ENCODE measurements around the gene NCEH1. TPM values are rescaled to one million over a fixed set of nuclear protein-coding genes. Genes with fewer than 3 reads are reported as not detected.
"Not testable (repeated sequence)": the region's sequence is repeated elsewhere in the genome, so short reads cannot be mapped to it uniquely, and the experiment has no call there.

The NCEH1 gene
- total and polyA plus RNA-seq, 9 of the 15 experiments (the other 6 are each of a cell fraction or from before 2014, with no cell fraction given), result 1.3 to 5.0 (median 2.8) TPM

GRCh38 chr3:172660421-172660820, 50.4 kb downstream of the NCEH1 start:
- H3K4me2 ChIP-seq (ENCODE audit: insufficient read depth, low read length); H3K4me1 ChIP-seq (replicated peaks in 1 of 2; ENCODE audit: control insufficient read depth in 2 of 2, insufficient read depth in 2 of 2, low read length in 2 of 2); H3K36me3 ChIP-seq (ENCODE audit: control insufficient read depth, insufficient read depth, low read length); H2AFZ ChIP-seq (ENCODE audit: low read depth, low read length); POLR2A ChIA-PET; in situ Hi-C loops (cut with MboI); H3K27ac ChIP-seq (ENCODE audit: extremely low read depth, low read depth, low read length); BruUV-seq (replicated peaks); H3K4me3 ChIP-seq; FAIRE-seq; H3K79me2 ChIP-seq (ENCODE audit: control insufficient read depth, insufficient read depth, low read length); DNase-seq (ENCODE audit: extremely low read depth in 1 of 4, low spot score in 3 of 4); H3K9me1 ChIP-seq (ENCODE audit: control insufficient read depth, insufficient read depth, low read length); H4K20me1 ChIP-seq (replicated peaks; ENCODE audit: control insufficient read depth, insufficient read depth, low read length); intact Hi-C loops (cut with micrococcal nuclease); CTCF ChIA-PET (ENCODE audit: low intra/inter-chr PET ratio); ATAC-seq; H3K9me3 ChIP-seq (replicated peaks; ENCODE audit: control insufficient read depth, insufficient read depth, low read depth, low read length); H3K27me3 ChIP-seq (ENCODE audit: control insufficient read depth in 2 of 2, insufficient read depth in 2 of 2, low read length in 2 of 2); H3K9ac ChIP-seq (ENCODE audit: insufficient read depth in 1 of 2, low read depth in 2 of 2, low read length in 2 of 2): not testable (repeated sequence)
- WGBS (ENCODE audit: insufficient coverage, low coverage, missing lambda C conversion rate), result 100% methylated on average over 1 of the region's 1 CpG

DNA sequence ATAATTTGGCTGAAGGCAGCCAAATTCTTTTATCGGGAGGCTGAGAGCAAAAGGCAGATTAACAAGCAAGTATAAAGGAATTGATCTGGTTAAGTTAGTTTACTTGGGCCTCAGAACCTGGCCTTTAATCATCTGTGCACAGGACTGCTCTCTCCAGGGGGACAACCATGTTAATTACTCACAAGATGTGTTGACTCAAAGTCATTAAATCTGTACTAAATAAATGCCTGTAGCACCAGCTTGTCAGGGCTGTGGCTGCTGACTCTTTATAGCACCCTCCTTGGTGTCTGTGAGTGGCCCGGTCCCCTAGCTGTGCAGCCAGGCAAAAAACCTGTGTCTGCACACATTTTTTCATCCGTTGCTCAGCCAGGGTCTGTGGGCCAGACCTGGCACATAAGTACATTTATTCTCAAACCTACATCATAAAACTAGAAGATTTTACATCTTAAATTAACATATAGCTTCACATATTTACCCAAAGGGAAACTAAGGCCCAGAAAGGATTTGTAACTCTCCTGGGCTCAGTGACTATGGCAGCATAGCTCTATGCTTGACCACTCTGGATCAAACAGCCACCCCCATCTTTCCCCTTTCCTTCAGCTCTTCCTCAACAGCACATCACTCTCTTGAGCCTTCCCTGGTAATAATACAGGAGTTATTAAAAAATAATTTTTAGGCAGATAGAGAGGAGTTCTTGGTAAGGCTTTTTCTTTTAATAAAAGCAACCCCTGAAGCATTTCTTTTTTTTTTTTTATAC, 51.4 kb downstream of the NCEH1 start:
- intact Hi-C loops (cut with micrococcal nuclease) (no loop called here), in situ Hi-C loops (cut with MboI) (no loop called here)
- Histone ChIP-seq H3K27ac (ENCODE audit: extremely low read depth, low read depth, low read length) (no peak overlapping the region), H3K9ac (ENCODE audit: insufficient read depth in 1 of 2, low read depth in 2 of 2, low read length in 2 of 2) (no peak overlapping the region), H3K9me3 (replicated peaks; ENCODE audit: control insufficient read depth, insufficient read depth, low read depth, low read length) (no peaks in the 10 kb centered on the region), H3K4me2 (ENCODE audit: insufficient read depth, low read length) (no peak overlapping the region), H3K79me2 (ENCODE audit: control insufficient read depth, insufficient read depth, low read length) (no peaks in the 10 kb centered on the region), H2AFZ (ENCODE audit: low read depth, low read length) (no peak overlapping the region), H4K20me1 (replicated peaks; ENCODE audit: control insufficient read depth, insufficient read depth, low read length) (no peaks in the 10 kb centered on the region), H3K36me3 (ENCODE audit: control insufficient read depth, insufficient read depth, low read length) (no peaks in the 10 kb centered on the region), H3K27me3 (ENCODE audit: control insufficient read depth in 2 of 2, insufficient read depth in 2 of 2, low read length in 2 of 2) (no peaks in the 10 kb centered on the region), H3K4me3 (no peak overlapping the region), H3K9me1 (ENCODE audit: control insufficient read depth, insufficient read depth, low read length) (no peaks in the 10 kb centered on the region), H3K4me1 (replicated peaks in 1 of 2; ENCODE audit: control insufficient read depth in 2 of 2, insufficient read depth in 2 of 2, low read length in 2 of 2) (no peaks in the 10 kb centered on the region)
- WGBS (ENCODE audit: insufficient coverage, low coverage, missing lambda C conversion rate), result 26% methylated on average over 3 of the region's 3 CpGs
- no TSS peak for BruUV-seq (replicated peaks)
- no peak for FAIRE-seq
- POLR2A ChIA-PET, result no interaction called here
- ATAC-seq, result no peak
- DNase-seq (ENCODE audit: extremely low read depth in 1 of 4, low spot score in 3 of 4), result no peak
- CTCF ChIA-PET (ENCODE audit: low intra/inter-chr PET ratio), result no interaction called here
- TF ChIP-seq NCOA1 (IDR thresholded peaks at IDR 0.05; ENCODE audit: low read depth) (no peak), GTF3C2 (IDR thresholded peaks at IDR 0.05; ENCODE audit: borderline replicate concordance, extremely low read depth, insufficient read length) (no peak), ZNF212 (CRISPR knock-in tag; IDR thresholded peaks at IDR 0.05) (no peak), CBFA2T3 (IDR thresholded peaks at IDR 0.05) (no peak), THRAP3 (IDR thresholded peaks at IDR 0.05; ENCODE audit: borderline replicate concordance) (no peak), ZNF282 (CRISPR knock-in tag; IDR thresholded peaks at IDR 0.05) (no peak), MECOM (CRISPR knock-in tag; IDR thresholded peaks at IDR 0.05) (no peak)
- TF ChIP-seq, protein P1, sequence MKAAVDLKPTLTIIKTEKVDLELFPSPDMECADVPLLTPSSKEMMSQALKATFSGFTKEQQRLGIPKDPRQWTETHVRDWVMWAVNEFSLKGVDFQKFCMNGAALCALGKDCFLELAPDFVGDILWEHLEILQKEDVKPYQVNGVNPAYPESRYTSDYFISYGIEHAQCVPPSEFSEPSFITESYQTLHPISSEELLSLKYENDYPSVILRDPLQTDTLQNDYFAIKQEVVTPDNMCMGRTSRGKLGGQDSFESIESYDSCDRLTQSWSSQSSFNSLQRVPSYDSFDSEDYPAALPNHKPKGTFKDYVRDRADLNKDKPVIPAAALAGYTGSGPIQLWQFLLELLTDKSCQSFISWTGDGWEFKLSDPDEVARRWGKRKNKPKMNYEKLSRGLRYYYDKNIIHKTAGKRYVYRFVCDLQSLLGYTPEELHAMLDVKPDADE (conservative IDR thresholded peaks at IDR 0.05; ENCODE audit: control insufficient read depth, low read depth, low read length), result no peak
